Activated CD8-positive, alpha-beta memory T cell treated with anti-CD3 and anti-CD28 coated beads for 24 hours (primary cell): ENCODE data around the gene TSPAN31.
A peak's percentile ranks its signal among the peaks of the same experiment; 100 is the strongest.

Experiments
- DNase-seq: peaks from one replicate; pipeline ENCODE4 v3.0.0-alpha.2; 2020

TSPAN31 gene

DNA sequence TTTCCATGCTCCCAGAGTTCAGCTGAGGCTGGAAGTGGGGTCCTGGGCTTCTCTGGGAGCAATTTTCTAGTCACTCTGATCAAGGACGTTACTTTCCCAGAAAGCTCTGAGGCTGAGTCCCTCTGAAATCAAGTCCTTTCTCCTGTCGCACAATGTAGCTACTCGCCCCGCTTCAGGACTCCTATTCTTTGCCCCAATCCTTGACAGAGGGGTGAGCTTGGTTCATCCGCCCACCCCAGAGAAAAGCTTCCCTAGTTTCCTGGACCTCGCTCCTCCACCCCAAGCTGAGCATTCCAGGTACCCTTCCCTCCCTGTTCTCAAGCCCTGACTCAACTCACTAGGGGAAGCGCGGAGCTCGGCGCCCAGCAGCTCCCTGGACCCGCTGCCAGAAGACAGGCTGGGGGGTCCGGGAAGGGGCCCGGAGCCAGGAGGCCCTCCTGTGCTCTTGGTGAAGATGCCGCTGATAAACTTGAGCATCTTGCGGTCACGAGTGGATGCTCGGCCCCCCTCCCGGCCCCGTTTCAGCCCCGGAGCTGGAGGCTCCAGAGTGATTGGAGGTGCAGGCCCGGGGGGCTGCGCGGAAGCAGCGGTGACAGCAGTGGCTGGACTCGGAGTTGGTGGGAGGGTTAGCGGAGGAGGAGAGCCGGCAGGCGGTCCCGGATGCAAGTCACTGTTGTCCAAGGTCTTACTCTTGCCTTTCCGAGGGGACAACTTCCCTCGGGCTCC, 7.9 kb upstream of the TSPAN31 start:
- no peak for DNase-seq

GRCh38 chr12:57737467-57738460, 7.1 kb upstream of the TSPAN31 start:
- DNase-seq: no peak

DNA sequence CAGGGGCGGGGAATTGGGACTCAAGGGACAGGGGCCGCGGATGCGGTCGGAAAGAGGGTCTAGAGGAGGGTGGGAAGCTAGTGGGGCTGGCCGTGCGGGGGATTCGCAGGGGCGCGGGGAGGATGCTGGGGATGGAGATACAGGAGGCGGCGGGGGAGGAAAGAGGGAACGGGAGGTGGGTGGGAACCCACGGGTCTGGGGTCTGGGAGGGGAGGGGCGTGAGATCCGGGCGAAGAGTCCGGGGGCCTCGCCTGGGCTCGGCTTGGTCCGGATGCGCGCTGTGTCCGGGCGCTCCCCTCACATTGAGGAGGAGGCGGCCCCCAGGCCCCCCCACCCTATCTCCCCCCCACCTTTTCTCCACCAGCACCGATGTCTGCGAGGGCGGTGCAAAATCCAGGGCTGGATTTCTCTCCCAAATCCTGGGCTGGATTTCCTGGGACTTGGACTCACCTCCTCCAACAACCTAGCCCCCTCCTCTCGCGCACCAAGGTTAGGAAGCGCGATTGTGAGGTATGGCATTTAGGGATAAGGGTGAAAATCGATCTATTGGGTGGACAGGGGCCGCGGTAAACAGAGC, 6.1 kb upstream of the TSPAN31 start, which contains the start of gene AGAP2:
Gene AGAP2 (minus strand): TSS at position 82 of the 577 bp plus-strand sequence. CDS start 496 bp downstream, outside the sequence.
- no peak for DNase-seq

DNA sequence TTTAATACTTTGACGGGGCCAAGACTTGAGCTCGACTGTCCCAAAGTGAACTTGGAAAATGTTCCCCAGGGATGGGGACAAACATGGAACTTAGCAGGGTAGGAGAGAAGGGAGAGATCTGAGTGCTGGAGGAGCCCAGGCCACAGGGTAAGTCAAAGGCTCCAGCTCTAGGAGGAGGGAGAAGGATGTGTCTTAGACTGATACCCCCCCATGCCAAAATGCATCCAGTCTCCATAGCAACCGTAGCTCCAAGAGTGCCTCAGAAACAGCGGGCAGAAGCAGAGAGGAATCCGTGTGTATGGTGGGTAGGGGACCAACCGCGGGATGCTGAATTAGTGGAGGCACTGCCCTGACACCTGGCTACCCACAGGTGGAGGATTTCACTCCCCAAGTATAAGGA, 5.5 kb upstream of the TSPAN31 start:
- no peak for DNase-seq

DNA sequence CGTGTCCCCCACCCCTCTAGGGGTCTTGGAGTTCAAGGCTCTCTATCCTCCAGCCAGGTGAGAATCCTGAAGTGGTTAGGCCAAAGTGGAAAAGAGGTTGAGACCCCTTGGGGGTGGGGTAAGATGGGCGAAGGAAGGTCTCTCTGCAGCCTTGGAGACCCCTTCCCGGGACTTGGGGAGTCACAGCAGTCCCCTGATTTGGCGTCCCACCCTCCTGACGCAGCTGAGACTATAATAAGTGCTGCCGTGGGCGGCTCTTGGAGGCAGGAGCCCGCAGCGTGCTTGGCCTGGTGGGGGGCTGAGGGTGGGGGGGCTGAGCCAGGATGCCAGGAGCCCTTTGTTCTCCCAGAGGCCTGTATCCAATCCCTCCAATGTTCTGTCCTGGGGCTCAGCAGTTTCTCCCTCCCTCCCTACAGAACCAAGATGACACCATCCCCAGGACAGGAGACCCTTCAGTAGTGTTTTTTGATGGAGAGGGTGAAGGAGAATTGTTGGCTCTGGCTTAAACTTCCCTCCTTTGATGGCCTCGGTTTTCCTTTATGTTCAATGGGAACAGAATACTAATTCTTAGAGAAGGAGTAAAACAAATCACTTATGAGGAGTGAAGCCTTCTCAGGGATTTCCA, 4.8 kb upstream of the TSPAN31 start:
- no peak for DNase-seq

GRCh38 chr12:57740656-57741412, 4.0 kb upstream of the TSPAN31 start:
- DNase-seq: peak; percentile 83

GRCh38 chr12:57741413-57741789, 3.4 kb upstream of the TSPAN31 start:
- no peak for DNase-seq

GRCh38 chr12:57741844-57742738, 2.7 kb upstream of the TSPAN31 start:
- peak; percentile 86 for DNase-seq

- no peak for DNase-seq
Observed at GRCh38 chr12:57743769-57744168, 1.1 kb upstream of the TSPAN31 start.

- peak; percentile 91 for DNase-seq
Observed at GRCh38 chr12:57744194-57744776, 554 bp upstream of the TSPAN31 start.

DNA sequence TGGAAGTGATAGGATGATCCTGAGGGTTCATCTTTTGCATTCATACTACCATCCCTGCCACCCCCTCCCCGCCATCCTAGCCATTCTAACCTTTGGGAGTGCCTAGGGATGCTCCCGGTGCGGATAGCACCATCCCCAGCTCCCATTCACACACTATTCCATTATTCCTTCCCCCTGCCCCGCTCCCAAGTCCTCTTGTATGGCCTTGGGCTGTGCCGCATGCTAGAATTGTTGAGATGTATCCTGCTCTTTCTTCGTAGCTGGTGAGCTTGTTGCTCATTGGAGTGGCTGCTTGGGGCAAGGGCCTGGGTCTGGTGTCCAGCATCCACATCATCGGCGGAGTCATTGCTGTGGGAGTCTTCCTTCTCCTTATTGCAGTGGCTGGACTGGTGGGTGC, 644 bp downstream of the TSPAN31 start:
- peak; percentile 73 for DNase-seq

GRCh38 chr12:57746025-57746424, 1.2 kb downstream of the TSPAN31 start:
- DNase-seq: no peak

DNA sequence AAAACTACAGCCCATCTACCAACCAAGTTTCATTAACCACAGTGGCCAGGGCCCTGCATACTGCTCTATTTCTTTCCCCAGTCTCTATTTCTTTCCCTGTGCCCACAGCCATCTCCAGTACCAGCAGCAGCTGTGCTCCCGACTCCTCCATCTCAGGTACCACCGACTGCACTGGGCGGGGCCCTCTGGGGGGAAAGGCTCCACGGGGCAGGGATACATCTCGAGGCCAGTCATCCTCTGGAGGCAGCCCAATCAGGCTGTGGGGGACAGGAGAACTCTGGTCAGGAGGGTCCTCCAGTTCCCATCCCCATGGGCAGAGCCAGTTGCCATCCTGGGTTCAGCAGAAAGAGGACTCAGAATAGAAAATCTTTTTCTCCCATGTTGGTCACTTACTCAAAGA, 4.2 kb downstream of the TSPAN31 start:
- DNase-seq: no peak

GRCh38 chr12:57750561-57751431, 6.0 kb downstream of the TSPAN31 start:
- no peak for DNase-seq

DNA sequence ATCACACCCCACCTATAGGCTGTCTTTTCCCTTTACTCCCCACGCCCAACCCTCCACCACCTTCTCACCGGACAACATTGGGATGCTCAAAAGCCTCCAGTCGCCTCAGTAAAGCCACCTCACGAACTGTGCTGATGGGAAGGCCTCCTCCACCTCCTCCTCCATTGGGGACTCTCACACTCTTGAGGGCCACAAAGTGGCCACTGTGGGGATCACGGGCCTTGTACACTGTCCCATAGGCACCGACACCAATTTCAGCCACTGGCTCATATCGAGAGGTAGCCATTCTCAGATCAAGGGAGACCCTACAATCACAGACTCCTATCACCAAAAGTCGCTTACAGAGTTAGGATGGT, 6.6 kb downstream of the TSPAN31 start:
- peak; percentile 65 for DNase-seq

GRCh38 chr12:57751788-57752667, 7.2 kb downstream of the TSPAN31 start, which contains the start of gene CDK4:
Gene CDK4 (minus strand): TSS chr12:57752310. CDS start chr12:57751717, 593 bp downstream.
- peak; percentile 98 for DNase-seq

GRCh38 chr12:57752668-57753000, 7.8 kb downstream of the TSPAN31 start:
- DNase-seq: no peak

- no peak for DNase-seq
Observed at GRCh38 chr12:57753756-57754337, 9.0 kb downstream of the TSPAN31 start.
